Caki2 (cell line): ENCODE measurements around the gene TPO. TPM values are rescaled to one million over a fixed set of nuclear protein-coding genes. Genes with fewer than 3 reads are reported as not detected.
"Not testable (repeated sequence)": the region's sequence is repeated elsewhere in the genome, so short reads cannot be mapped to it uniquely, and the experiment has no call there.

Experiments
- DNase-seq: peaks from one replicate; pipeline ENCODE4 v3.0.0-alpha.2; 2015; ENCODE audit warnings: low read depth
- in situ Hi-C: cut with HindIII; loops from 2 replicates; pipeline ENCODE4 v1.10.0; 2016; ENCODE audit warnings: low sequenced_read_pairs, low pct_unique_long_range_greater_than_20kb, mixed read lengths
- total RNA-seq: library from RNA; depleted of rRNA; stranded (reverse); fragments of >200 nt; shearing (Covaris generic); gene quantifications from 2 replicates; pipeline ENCODE4 v1.2.3, GENCODE V29; 2014; ENCODE audit warnings: low replicate concordance; rRNA removed

The TPO gene
- total RNA-seq: not detected in 2 replicates

DNA sequence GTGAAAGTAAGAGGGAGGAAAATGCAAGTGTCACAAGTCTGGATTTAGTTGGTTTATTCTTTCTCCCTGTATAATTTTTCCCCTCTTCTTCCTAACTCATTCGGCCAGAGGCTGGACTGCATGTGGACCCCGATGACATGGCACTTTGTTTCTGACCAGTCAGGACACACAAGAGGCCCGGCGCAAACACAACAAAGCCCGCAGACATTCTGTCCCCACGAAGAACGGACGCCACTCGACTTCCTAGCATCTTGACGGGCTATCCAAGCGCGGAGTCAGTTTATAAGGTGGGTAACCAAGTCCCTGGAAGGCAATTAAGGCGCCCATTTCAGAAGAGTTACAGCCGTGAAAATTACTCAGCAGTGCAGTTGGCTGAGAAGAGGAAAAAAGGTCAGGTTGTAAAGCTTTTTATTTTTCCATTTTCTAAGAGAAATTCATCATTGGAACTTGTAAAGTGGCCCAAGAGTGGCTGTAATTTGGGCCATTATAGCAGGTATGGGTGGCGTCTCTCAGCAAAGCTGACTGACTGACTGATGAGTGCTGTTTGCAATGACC, at the start of gene TPO:
Gene TPO (plus strand): TSS at position 308 of the 555 bp plus-strand sequence. CDS start 946 bp downstream, outside the sequence.
- in situ Hi-C loops: no loop called here
- DNase-seq: no peak

DNA sequence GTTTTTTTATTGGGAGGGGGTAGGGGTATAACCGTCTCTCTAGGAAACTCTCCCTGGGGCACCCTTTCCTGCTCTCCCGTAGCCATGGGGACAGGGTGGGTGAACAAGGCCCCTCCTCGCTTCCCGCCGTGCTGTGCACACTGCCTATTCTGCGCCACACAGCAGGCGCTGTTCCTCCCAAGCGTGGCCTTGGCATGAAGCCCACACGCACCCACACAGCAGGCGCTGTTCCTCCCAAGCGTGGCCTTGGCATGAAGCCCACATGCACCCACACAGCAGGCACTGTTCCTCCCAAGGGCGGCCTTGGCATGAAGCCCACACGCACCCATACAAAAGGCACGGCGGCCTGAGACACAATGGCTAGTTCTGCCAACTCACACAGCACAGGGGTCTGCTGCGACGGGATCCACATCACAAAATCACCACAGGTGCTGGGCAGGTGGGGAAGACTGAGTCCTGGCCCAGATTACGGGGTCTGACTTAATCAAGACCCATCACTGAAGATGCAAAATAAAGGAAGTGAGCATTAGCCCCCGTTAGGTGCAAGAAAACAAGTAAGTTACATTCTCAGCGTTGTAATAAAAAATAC, 46.6 kb upstream of the TPO start:
- DNase-seq: no peak
- in situ Hi-C loops: no loop called here

DNA sequence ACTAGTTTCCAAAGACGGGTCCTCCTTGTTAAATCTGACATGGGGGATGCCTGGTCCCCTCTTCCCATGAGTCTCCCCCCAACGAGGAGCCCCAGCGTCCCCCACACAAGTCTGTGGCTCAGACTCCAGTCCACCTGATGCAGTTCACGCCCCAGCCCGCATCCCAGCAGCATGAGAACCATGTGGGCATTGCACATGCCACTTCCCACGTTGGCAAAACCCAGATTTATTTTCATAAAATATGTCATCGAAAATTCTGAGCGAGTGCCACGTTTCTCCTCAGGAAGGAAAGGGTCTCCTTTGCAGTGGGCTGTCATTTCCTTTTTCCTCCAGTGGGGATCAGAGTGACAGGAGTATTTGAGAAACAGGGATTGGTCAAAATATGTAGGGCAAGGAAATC, 45.7 kb upstream of the TPO start:
- in situ Hi-C loops: no loop called here

DNA sequence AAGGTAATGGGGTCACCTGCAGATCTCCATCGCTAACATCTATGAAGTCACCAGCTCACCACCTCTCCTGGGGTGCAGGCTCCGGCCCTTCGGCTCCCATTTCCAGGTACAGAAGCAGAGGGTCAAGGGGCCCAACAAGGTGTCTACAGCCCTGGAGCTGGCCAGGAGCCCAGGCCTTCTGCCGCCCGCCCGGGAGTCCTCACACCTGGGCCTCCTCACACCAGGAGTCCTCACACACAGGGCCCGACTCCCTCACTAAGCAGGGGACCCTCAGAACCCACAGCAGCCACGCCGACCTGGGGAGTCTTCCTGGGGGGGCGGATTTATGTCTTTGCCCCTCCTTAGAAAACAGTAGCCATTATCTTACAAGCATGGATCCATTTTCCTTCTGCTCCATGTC, 43.4 kb upstream of the TPO start:
- in situ Hi-C loops: no loop called here
- DNase-seq: no peak

More for the DNA sequence above, 45.7 kb upstream of the TPO start:
- DNase-seq: no peak

DNA sequence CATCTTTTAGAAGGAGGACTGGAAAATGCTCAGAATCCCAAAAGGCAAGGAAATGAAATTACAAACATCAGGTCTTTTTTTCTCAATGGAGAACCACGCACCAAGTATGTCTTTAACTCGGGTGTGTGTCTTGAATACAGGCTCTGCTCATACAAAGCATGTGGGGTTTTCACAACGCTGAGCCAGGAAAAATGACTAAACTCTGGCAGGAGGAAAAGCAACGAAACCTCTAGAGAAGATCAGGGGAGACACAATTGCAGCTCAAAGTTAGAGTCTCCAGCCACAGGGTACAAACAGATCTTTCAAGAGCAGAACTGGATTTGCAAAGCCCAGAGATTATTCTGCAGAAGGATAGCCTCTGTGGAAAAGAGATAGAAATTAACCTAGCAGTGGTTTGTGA, 42.8 kb upstream of the TPO start:
- DNase-seq: no peak
- in situ Hi-C loops: no loop called here

DNA sequence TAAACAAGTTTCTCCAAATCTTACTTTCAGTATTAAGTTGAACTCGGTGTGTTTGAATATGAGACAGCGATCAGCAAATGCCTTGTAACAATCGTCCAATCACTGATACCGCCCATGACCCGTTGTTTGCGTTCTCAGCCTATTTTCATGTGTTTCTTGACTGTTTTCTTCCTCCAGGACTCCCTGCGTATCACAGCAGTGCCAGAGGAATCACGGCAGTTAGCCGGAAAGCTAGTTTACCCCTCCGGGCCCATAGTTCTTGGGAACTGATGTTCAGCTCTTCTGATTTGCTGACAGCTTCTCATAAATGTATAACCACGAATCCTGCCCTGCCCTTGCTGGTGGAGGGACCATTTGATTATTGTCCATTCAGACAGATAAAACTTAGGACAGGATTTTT, 42.2 kb upstream of the TPO start:
- no peak for DNase-seq
- in situ Hi-C loops: no loop called here

DNA sequence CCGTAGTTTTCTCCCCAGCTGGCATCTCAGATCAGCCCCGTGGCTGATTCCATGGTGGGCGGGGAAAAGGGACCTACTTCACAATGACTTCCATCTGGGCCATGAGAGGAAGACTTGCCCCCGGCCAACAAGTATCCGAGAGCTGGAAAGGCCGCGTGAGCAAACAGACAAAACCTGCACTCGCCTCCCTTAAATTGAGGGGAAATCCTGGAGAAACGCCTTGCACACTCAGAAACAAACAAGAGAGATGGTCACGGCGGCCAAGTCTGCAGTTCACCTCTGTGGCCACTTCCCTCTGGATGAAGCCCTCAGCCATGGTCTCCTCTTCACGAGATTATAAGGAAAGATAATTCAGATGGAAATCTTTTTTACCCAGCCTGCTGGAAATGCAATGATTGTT, 39.4 kb upstream of the TPO start:
- in situ Hi-C loops: no loop called here
- no peak for DNase-seq

DNA sequence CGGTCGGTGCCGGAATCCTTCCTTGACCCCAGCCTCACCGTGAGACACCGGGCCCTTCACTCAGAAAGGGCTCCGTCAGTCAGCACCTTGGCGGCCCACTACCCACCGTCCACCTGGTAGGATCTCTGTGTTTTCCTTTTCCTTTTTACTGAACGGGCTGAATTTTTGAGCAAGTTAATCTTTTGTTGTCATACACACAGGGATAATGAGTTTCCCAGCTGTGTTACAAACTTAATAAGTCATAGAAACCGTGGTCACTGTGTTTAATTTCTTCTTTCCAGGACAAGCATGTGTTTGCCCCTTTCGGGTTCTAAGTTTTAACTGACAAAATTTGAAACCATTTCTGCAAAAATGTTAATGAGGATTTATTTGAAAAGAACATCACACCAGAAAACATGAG, 39.0 kb upstream of the TPO start:
- DNase-seq: no peak
- in situ Hi-C loops: no loop called here

DNA sequence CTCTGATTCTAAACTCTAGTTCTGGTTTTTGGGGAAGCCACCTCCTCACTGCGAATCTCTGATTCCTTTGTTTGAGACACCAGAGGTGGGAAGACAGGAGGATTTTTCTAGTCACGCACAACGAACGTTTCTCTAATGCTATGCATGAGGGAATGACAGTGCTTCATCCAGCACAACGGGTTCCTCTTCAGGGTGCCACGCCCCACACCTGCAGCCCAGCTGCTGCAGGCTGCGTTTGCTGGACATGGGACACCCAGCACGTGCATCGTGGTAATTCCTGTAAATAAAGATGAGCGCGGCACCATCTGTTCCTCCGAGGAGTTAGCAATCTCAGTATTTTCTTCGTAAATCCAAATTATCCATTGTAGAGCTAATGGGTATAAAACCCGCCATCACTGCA, 37.5 kb upstream of the TPO start:
- no peak for DNase-seq
- in situ Hi-C loops: no loop called here

DNA sequence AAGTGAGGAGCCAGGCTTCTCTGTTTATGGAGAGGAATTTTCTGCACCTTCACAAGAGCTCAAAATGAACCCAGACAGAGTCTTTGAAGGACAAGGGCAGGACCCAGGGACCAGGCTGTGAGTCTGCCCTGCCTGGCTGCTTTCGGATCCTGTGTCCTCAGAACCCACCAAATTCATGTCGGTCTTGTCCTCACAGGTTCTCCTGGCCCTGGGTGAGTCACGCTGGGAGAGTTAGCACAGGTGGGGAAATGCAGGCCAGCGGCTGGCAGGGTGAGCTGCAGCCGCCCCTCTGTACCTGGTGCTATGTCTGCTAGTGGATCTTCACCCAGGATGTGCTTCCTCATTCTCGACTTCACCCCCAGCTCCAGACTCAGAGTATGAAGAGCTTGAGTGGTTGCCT, 35.8 kb upstream of the TPO start:
- no peak for DNase-seq
- in situ Hi-C loops: no loop called here

DNA sequence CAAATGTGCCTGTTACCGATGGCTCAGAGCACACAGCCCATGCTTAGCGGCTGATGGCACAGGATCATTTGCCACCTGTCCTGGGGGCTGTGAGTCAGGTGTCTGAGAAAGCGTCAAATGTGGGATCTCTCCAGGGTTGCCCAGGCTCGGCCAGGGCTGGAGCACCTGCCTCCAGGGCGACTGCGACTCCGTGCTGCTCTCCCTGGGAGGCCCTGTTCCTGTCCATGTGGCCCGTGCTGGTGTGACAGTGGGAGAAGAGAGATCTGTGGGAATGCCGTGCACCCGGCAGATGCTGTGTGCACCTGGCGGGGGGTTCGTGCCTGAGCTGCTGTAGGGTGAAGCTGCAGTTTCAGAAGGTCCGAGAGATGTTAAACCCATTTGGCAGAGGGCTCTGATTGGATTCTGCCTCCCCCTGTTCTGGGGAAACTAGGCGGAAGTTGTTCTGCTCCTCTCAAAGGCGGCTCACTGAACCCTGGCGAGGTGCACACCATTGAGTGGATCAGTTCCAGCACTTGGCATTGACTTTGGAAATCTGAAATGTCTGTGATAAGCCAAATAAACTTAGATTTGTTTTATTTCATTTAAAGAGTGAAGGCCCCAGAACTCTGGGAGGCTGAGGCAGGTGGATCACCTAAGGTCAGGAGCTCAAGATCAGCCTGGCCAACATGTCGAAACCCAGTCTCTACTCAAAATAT, 34.7 kb upstream of the TPO start:
- in situ Hi-C loops: no loop called here
- no peak for DNase-seq

DNA sequence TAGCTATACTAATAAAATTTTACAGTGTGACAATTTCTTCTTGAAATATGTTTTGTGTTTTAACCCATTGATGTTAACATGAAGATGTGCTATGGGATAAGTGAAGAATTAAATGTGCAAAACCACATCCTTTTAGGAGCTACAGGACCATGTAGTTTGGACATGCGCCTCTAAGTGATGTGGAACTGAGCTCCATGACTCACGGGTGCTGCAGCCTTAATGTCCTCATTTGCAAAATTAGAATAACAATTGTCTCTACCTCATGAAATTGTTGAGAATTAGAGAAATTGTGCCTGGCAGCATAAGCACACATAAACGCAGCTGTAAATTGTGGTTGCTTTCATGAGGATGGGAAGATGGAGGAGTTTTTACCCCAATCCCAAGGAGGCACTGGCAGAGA, 31.6 kb upstream of the TPO start:
- in situ Hi-C loops: no loop called here

DNA sequence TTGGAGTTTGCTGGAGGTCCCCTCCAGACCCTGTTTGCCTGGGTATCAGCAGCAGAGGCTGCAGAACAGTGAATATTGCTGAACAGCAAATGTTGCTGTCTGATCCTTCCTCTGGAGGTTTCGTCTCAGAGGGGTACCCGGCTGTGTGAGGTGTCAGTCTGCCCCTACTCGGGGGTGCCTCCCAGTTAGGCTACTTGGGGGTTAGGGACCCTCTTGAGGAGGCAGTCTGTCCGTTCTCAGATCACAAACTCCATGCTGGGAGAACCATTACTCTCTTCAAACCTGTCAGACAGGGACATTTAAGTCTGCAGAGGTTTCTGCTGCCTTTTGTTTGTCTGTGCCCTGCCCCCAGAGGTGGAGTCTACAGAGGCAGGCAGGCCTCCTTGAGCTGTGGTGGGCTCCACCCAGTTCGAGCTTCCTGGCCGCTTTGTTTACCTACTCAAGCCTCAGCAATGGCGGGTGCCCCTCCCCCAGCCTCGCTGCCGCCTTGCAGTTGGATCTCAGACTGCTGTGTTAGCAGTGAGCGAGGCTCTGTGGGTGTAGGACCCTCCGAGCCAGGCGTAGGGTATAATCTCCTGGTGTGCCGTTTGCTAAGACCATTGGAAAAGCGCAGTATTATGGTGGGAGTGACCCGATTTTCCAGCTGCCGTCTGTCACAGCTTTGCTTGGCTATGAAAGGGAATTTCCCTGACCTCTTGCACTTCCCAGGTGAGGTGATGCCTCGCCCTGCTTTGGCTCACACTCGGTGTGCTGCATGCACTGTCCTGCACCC, 25.1 kb upstream of the TPO start:
- in situ Hi-C loops, DNase-seq: not testable (repeated sequence)

More for the DNA sequence above, 31.6 kb upstream of the TPO start:
- no peak for DNase-seq

DNA sequence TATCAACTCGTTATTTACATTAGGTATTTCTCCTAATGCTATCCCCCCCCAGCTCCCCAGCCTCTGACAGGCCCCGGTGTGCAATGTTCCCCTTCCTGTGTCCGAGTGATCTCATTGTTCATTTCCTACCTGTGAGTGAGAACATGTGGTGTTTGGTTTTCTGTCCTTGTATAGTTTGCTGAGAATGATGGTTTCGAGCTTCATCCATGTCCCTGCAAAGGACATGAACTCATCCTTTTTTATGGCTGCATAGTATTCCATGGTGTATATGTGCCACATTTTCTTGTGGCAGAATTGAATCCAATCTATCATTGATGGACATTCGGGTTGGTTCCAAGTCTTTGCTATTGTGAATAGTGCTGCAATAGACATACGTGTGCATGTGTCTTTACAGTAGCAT, 23.1 kb upstream of the TPO start:
- DNase-seq, in situ Hi-C loops: not testable (repeated sequence)

DNA sequence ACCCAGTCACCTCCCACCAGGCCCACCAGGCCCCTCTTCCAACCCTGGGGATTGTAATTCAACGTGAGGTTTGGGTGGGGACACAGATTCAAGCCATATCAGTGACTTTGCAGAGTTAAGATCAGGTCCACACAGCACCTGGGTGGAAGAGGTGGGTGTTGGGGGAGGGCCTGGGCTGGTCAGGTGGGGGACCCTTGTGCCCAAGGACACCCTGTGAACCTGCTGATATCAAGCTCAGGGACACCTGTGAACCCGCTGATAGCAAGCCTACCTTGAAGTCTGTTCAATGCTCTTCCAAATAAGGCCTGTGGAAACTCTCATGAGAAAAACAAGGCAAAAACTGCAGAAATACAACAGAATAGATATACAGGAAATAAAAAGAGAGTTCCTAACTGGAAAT, 19.9 kb upstream of the TPO start:
- in situ Hi-C loops: no loop called here
- DNase-seq: no peak

DNA sequence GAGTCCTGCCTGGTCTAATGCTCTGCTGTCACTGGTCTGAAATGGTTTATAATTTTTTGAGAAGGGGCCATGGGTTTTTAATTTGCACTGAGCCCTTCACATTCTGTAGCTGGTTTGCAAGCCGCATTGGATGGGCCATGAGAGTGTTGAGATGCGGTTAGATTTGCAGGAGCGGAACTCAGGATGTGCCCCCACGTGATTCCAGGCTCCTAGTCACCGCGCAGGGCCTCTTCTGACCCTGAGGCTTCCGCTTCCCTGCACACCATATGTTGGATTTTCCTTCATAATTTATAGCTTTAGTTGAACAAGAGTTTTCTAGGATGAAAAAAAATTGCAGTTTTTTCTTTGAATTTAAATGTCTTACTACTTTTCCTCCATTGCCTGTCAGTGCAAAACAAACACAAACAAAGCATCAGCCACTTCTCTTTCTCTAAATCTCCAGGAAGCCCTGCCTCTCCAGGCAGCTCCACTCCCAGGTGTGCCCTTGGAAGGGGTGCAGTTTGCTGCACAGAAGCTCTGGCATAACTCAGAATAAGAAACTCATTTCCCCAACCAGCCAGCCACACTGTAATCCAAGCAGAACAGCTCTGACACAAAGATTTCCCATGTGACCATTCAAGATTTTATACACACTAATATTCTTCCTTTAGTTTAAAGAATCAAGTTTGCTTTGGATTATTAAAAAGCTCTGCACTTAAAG, 18.4 kb upstream of the TPO start:
- no peak for DNase-seq
- in situ Hi-C loops: no loop called here

DNA sequence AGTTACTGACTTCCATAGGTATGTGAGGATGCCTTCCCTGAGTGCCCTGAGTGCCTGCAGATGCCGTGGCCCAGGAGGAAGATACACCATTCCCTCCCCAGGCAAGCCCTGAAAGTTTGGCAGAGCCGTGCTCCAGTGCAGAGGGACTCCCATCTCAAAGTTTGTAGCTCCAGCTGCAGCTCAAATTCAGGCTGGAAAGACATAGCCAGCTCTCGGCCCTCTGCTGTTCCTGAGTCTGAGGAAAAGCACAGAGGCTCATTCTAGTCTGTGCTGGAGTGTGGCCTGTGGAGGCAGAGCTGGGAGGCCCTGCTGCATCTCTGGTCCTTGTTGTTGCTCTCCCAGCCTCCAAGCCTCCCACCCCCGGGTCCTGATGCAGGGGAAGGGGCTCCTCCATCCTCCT, 15.9 kb upstream of the TPO start:
- in situ Hi-C loops: no loop called here
- DNase-seq: no peak

DNA sequence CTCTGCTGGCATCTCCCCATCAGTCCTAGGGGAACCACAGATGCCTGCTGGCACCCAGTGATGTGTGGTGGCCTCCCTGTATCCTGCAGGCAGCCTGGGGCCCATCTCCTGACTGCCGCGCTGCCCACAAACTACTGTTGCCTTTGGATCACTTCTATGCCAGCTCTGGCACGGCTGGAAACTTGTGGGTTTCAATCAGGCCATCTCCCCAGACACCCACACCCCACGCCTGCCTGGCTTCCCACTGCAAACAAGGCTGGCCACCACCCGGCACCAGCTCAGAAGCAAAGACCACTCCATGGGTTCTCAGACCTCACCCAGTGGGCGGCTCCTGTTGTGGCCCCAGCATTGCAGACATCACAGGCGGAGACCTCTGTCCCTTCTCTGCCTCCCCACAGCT, 15.1 kb upstream of the TPO start:
- no peak for DNase-seq
- in situ Hi-C loops: no loop called here
